Muscle of back (tissue), 13 donors: ENCODE measurements around the gene HAP1. TPM values are rescaled to one million over a fixed set of nuclear protein-coding genes. Genes with fewer than 3 reads are reported as not detected.
"Not testable (repeated sequence)": the region's sequence is repeated elsewhere in the genome, so short reads cannot be mapped to it uniquely, and the experiment has no call there.

Experiments used
- DNase-seq, 3 donors: peaks; one replicate each; pipeline versions ENCODE4 v3.0.0 to v3.0.0-alpha.2; 2013
- long read RNA-seq, 9 donors: transcript quantifications; one replicate each; lab custom pipeline, GENCODE V29; 2026
- polyA plus RNA-seq, 10 donors: library from polyadenylated mRNA; unstranded; fragments of 120-200 nt; gene quantifications; one replicate each; pipeline ENCODE4 v1.2.1, GENCODE V29; 2013; ENCODE audit not compliant: insufficient read length in 10 of 10

The HAP1 gene
- polyA plus RNA-seq, result under 1 TPM in 8 of 10 donors, not detected in 2; 0.04 to 0.32 (median 0.08) TPM
- long read RNA-seq, donor 1, result 0 reads
- long read RNA-seq, donor 2, result 0 reads
- long read RNA-seq, donor 3, result 0 reads
- long read RNA-seq, donor 4, result 0 reads
- long read RNA-seq, donor 5, result 0 reads
- long read RNA-seq, donor 6, result 0 reads
- long read RNA-seq, donor 7, result 0 reads
- long read RNA-seq, donor 8, result 0 reads
- long read RNA-seq, donor 9, result 0 reads

- peak in 1 of 3 donors; percentile 56 for DNase-seq
Observed at GRCh38 chr17:41734139-41734948, at the start of gene HAP1. TSS of gene HAP1 (minus strand) at chr17:41734643. CDS start at chr17:41734634, 9 bp downstream.

- no peak for DNase-seq
Observed at GRCh38 chr17:41782142-41782541, 47.7 kb upstream of the HAP1 start.

- DNase-seq, result no peak
Observed at GRCh38 chr17:41781404-41782110, 47.1 kb upstream of the HAP1 start.

- DNase-seq, result no peak
Observed at GRCh38 chr17:41779954-41780353, 45.5 kb upstream of the HAP1 start.

GRCh38 chr17:41777574-41778188 is 43.2 kb upstream of the HAP1 start:
- peak; percentile 84 to 96 (median 90) for DNase-seq

GRCh38 chr17:41777157-41777573 is 42.7 kb upstream of the HAP1 start:
- peak in 1 of 3 donors; percentile 52 for DNase-seq

- DNase-seq, result not testable (repeated sequence)
Observed at GRCh38 chr17:41776262-41776900, 41.9 kb upstream of the HAP1 start.

- no peak for DNase-seq
Observed at GRCh38 chr17:41775394-41776226, 41.2 kb upstream of the HAP1 start.

GRCh38 chr17:41773731-41774193 is 39.3 kb upstream of the HAP1 start:
- peak in 1 of 3 donors; percentile 59 for DNase-seq

GRCh38 chr17:41773190-41773588 is 38.7 kb upstream of the HAP1 start:
- peak; percentile 23 to 61 (median 46) for DNase-seq

- no peak for DNase-seq
Observed at GRCh38 chr17:41772586-41773189, 38.2 kb upstream of the HAP1 start.

GRCh38 chr17:41772218-41772585 is 37.8 kb upstream of the HAP1 start:
- DNase-seq, result no peak

- no peak for DNase-seq
Observed at GRCh38 chr17:41771389-41772206, 37.2 kb upstream of the HAP1 start.

GRCh38 chr17:41769985-41770384 is 35.5 kb upstream of the HAP1 start:
- no peak for DNase-seq

- no peak for DNase-seq
Observed at GRCh38 chr17:41769346-41769862, 35.0 kb upstream of the HAP1 start.

- DNase-seq, result no peak
Observed at GRCh38 chr17:41768682-41769288, 34.3 kb upstream of the HAP1 start.

GRCh38 chr17:41767324-41768042 is 33.0 kb upstream of the HAP1 start:
- DNase-seq, result no peak

- DNase-seq, result no peak
Observed at GRCh38 chr17:41766135-41766534, 31.7 kb upstream of the HAP1 start.
